SIG-M5 treated with dmso at 0.1 percent for 504 hours (cell line): ENCODE data around the gene ANO4.

Experiments
- DNase-seq: peaks from one replicate; lab custom pipeline; 2025; ENCODE audit not compliant: unreplicated experiment; lab: John Stamatoyannopoulos, UW

Gene ANO4

DNA sequence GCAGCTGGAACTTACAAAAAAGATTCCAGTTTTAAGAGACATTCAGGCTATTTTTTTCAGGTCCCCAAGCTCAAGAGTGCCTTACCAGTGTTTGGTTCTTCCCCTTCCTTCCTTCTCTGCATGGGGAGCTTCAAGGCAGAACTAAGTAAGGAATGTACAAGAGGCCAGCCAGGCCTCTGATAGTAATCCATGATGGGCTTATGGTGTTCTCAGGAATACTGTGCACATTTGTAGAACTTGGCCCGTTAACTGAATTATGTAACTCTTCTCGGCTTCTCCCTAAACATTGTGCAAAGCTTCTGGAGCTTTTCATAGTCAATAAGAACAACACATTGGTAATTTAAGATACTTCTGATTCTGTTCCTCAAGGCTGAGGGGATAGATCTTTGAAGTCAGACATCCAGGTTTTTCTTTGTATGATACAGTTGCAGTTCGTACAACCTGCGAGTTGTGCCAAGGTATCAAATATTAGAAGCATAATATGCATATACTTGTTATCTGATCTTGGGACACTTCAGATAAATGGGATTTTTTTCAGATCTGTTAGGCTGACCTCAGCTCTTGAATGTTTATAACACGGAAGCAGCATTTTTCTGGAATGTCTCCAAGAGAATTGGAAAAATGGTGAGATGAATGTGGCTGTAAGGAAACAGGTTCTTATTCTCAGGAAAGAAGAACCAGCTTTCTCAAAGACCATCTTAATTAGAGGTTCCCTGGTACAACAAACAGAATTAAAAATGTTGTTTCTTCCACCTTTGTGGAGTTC lies 148.6 kb downstream of the ANO4 start:
- no peak for DNase-seq

DNA sequence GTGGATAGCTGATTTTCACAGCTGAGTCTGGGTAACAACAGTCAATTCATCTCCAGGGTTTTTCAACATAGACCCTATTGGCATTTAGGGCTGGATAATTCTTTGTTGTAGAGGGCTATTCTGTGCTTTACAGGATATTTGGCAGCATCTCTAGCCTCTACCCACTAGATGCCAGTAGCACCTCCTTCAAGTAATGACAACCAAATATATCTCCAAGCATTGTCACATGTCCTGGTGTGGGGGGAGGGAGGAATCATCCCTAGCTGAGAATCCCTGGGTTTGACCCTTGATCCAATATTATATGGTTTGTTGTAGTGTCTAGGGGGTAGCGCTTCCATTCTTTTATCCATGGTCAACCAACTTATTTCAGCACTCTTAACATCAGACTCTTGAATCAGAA lies 157.2 kb downstream of the ANO4 start:
- DNase-seq = no peak

DNA sequence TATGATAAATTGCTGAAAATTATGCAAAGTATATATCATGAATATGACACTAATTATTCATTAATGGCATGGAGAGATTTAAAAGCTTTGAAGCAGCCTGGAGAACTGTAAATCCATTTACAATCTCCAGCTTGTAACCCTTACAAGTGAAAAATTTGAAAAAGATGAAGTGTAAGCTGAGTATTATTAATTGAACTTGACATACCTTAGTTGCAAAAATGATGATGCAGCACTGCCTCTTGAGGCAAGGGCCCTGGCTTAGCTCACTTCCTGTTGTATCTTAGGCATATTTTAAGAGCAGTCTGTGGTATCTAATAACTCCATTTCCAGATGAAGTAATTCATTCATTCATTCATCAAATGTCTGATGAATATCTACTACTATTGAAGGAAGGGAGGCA lies 158.6 kb downstream of the ANO4 start:
- no peak for DNase-seq

DNA sequence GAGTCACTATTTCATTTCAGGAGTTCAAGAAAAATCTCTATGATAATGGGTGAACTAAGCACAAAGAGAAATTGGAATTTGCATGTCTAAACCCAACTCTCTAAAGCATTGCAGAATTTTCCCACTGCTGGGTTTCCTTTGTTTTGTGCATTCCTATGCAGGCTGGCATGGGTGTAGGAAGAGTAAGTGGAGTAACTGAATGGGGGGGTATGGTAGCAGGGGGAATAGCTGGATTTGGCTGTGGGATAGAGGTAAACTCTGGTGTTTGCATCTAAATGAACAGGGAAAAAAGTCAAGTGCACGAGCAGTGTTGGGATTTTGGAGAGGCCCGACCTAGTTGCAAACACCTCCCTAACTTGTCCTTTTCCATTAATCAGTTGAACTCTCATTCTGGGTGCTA lies 159.1 kb downstream of the ANO4 start:
- no peak for DNase-seq

DNA sequence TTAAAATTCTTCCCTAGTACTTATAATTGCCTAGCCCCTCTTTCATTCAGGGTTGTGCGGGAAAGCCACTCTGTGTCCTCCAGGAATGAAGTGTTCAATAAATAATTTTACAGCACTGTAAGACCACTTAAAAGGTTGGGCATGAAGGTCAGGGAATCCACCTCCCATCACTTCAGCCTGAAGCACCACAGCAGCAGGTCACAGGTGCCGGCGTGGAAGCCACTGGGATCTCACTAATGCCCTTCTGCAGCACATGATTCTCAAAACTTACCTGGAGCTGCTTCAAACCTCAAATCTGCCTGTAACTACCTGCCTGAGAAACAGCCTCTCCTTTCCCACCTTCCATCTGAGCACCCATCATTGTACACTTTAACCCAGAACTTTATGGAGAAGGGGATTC lies 159.5 kb downstream of the ANO4 start:
- no peak for DNase-seq

DNA sequence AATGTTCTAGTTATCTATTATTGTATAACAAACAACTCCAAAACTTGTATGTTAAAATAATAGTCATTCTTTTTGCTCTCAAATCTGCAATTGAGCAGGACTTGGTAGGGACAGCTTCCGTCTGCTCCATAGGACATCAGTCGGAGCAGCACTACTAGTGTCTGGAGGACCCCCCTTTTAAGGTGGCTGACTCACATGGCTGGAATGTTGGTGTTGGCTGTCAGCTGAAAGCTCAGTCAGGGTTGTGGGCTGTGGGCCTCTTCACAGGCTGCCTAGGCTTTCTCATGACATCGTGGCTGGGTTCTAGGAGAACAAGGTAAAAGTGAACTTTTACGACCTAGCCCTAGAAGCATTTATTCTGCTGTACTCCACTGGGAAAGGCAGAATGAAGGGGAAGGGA lies 160.6 kb downstream of the ANO4 start:
- DNase-seq = no peak

DNA sequence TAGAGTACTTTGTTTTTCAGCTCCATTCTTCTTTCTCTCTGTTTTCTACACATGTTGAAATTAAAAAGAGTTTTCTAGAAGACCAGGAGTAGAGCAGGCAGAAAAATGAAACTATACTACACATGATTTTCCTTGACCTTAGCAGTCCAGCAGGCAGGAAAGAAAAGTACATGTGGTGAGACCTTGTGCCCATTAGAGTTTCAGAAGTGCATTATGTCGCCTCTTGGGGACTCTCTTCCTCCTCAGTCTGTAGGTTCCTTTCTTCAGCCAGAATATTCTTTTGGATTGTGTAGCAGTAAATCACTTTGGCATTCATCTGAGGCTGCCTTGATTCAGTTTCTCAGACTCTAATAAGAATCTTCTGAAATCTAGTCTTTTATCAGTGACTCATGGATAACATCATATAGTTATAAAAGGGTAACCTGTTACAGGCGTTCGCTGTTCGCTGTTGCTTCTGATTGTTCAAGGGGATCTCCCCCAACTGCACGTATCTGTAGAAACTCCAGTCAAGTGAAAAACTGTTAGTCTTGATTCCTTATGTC lies 161.8 kb downstream of the ANO4 start:
- DNase-seq = no peak

DNA sequence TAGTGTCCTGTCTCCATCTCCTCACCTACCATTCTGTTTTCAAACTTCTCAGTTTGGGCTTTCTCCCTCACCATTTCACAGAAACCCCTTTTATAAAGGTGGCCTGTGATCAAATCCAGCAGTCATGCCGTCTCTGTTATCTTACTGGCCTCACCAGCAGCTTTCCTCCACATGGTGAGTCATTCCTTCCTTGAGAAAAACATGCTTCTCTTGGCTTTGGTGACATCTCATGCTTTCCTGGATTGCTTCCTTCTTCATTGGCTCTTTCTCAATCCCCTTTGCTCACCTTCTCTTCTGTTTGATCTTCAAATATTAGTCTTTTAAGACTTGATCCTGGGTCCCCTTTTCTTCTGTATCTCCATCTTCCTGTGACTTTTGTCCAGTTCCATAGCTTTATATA lies 164.9 kb downstream of the ANO4 start:
- DNase-seq = no peak

DNA sequence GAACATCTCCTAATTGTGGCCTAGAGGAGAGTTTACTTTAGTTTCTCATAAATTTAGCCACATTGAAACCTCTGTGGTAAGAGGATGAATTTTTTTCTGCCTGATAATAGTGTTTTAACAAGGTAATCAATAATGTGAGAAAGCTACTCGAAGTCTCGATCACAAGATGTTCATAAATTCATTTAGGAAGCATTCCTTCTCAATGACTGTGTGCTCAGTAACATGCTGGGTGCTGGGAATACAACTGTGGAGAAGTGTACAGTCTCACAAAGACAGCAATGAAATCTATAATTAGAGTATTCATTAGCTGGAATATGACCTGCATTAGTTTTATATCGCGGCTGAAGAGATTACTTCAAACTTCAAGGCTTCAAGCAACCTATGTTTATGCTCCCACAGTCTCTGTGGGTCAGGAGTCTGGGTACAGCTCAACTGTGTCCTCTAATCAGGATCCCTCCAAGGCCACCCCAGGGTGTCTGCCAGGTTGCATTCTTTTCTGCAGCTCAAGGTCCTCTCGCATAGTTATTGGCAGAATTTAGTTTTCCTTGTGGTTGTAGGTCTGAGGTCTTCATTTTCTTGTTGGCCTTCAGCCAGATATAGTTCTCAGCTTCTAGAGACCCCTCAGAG lies 167.6 kb downstream of the ANO4 start:
- DNase-seq = no peak

DNA sequence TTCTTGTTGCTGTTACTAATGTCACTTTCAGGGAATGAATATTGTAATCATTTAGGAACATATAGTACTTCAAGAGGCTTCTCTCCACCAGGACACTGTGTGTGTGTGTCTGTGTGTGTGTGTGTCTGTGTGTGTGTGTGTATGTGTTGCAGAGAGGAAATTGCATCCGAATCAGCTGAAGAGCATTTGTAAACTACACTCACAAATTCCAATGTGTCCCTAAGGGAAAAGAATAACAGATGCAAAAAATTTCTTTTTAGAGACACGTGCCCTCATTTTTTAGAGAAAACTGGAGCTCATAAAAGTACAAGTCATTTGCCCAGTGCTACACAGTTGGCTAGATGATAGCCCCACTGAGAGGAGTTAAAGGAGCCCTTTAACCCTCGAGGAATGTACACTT lies 168.8 kb downstream of the ANO4 start:
- DNase-seq = no peak

DNA sequence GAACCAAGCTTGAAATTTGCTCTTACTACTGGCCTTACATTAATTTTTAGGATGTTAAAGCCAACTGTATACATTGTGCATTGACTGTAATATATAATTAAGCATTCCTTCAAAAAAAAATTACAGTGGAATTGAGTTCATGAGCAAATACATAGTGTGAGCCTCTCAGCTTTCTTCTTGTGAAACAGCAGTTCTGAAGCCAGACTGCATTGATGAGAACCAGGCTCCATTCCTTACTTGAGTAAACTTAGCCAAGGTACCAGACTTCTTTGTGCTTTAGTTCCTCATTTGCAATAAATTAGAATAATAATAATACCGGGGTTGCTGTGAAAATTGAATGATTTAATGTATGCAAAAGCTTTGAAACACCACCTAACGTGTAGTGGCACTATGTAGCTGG lies 169.5 kb downstream of the ANO4 start:
- no peak for DNase-seq

DNA sequence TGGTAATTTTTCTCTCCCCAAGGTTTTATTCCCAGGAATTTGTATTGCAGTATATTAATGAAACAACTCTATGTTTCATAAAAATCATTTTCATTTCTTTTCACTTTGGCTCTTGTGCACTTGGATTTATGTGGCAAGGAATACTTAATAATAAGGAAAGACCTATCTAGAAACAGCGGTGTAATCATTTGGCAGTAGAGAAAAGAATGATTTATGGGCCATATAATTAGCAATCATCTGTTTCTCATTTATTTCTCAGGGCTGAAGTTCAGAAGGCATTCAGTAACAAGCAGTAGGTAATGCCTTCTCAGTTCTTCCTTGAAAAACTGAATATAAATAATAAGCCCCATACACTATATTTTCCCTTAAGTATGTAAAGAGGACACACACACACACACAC lies 172.6 kb downstream of the ANO4 start:
- DNase-seq = no peak

DNA sequence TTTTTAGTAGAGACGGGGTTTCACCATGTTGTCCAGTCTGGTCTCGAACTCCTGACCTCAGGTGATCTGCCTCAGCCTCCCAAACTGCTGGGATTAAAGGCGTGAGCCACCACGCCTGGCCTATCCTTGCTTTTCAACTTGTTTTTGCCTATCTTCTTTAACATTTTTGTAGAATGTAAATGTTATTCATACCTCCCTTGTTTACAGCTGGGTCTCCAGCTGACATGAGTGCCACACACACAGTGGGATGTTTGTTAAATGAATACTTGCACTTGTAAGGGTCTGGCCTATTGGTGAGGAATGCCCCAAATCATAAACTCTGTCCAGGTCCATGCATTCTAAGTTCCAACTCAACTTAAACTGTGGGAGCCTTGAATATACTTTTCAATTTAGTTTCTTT lies 176.3 kb downstream of the ANO4 start:
- no peak for DNase-seq

DNA sequence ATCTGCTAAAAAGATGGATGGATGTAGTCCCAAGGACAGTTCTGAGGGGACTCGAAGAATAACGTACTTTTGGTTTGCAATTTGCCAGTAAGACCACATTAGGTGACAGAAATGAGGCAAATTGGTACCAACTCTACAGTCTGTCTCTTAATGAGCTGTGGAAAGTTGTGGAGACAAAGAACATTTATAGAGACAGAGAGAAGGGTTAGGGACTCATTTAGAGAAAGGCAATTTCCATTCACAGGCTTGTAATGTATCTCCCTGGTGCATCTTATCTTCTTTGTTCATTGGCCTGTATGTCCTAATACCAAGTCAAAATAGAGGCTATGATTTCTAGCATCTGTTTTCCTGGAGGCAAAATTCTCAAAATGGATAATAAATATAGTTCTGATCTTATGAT lies 177.5 kb downstream of the ANO4 start:
- no peak for DNase-seq

DNA sequence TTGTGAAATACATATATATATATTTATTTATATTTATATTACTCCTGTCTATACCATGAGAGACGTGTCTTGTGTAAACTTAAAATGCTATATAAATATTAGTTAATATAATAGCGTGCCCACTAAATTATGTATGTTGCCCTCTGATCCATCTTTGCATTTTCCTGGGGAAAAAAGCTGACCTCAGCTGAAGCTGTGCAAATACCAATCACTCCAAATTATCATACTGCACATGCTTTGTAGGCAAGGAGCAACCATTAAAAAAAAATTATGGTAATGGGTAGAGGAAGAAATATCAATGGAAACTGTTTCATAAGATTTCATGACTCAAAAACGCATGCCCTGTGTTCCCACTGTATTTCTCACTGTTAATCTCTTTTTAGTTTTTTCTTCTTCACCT lies 179.8 kb downstream of the ANO4 start:
- DNase-seq = no peak

DNA sequence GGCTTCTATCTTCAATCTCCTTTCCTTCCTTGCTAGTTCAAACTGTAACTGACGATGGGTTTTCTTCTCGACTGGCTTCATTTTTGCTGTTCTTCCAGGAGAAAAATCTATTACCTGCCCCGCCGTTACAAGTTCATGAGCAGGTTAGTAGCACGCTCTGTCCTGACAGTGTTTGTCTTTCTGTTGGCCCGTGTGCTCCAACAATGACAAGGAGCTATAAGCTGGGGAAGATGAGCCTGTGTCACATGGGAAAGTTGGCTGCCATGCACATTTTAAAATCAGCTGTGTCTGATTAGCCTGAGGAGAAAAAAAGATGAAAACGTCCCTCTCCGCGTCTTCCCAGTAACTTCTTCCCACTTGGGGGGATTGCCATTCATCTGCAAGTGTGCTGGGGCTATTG lies 180.2 kb downstream of the ANO4 start:
- DNase-seq = no peak

DNA sequence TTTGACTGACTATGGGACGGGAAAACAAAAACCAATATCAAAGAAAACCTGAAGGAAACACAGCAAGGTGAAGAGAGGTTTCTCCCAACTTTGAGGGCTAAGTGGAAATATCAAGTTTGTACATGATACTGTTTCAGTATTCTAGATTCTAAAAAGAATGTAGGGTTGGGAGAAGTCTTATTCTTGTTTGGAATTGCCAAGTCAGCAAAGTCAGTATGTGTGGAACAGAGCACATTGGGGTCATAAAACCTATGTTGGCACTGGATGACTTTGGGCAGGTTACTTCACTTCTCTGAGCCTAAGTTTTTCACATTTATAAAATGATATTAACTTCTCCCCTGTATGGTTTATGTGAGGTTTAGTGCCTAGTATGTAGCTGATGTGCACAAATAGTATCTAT lies 182.2 kb downstream of the ANO4 start:
- DNase-seq = no peak

DNA sequence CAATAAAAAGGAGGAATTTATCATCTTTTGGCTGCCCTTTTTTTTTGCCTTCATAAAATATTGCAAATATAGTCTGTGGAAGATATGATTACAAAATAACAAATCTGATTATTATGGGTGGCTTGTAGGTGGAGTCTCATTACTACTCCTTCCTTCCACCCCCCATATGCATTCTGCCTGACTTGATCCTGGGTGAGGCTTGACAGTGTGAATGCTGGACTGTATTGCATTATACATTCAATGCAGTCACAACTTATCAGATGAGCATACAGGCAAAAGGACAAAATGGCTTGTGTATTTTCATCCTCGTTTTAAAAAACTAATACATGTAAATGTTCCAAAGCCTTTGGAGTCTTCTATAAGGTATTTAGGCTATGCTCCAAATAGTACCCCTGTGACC lies 186.3 kb downstream of the ANO4 start:
- DNase-seq = no peak

DNA sequence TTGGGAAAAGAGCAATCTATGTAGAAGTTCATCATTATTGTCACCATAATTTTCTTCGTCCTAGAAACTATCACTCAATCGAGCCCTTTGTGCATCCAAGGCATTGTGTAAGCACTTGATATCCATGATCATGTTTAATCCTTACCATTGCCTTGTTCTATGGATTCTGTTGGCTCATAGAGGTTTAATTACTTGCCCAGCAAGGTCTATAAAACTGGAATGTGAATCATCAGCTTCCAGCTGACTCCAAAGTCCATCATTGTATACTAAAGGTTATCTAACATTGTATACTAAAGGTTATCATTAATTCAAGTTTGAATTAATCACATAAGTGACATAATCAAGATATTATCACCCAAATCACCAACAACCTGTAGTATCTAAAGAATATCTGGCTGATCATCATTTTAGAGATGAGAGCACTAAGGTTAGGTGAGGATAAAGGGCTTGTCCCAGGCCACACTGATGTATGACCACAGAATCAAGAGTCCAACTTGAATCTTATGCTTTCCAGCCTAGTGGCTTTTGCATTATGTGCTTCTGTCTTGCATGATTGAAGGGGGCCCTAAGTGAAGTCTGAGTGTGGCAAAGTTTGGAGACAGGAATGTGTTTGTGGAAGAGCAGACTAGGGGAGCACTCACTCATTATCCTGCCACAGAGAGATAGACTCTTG lies 188.1 kb downstream of the ANO4 start:
- no peak for DNase-seq

DNA sequence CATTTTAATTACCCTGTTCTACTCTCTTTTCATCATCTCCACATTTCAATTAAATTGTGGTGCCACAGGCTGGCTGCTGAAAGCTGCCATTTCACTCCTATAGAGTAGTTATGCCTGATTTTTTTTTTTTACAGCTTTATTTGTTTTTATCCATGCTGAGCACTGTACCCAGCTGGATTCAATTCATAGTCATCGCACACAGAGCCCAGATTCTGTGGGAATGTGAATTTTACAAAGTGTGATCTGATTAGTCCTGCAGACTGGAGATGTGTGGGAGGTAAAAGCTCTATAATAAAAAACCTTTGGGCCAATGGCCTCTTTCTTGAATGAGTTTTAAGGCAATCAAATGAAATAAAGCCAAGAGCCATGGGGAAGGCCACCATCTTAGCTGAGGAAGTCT lies 190.2 kb downstream of the ANO4 start:
- DNase-seq = no peak

DNA sequence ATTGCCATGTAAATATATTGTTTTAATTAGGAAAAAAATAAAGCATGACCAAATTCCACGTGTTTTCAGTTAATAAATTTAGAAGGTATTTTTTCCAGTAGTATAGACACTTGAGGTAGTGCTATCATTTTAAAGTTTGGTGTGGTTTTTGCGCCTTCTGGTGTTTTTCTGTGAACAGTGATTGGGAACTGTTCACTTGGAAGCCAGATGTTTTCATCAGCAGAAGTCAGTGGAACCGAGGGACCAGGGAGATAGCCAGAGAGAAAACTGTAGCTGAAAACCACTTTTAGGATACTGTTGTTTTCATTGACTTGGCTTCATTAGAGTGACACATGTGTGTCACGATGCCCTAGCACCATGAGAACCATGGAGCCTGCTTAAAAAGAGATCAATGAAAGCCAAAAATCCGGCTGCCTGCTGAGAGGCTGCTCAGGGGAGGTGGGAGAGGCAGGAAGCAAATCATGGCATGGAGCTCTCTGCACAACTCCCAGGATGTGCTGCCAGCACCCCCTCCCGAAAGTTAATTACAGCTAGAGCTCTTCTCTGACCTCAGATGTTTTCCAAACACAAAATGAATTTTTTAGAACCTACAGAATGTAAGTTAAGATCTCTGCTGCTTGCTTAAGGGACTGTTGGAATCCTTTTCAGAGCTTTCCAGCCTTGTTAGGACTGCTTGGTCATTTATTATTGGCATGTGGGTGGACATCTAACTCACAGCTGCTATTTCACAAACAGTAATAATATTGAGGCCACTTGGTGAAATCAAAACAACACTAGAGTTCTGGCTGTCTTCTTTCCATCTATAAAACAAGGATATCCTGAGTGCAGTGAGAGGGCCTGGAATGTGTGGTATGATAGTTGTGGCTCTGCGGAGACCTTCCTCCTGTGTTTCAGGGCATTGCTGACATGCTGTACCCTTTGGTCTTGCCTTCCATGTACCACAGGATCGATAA lies 192.3 kb downstream of the ANO4 start:
- DNase-seq = no peak
